Measurements from ENCODE around the gene RBL1.

GRCh38 chr20:37075932-37076685, 19.7 kb downstream of the RBL1 start:
- TF ChIP-seq, protein P1, sequence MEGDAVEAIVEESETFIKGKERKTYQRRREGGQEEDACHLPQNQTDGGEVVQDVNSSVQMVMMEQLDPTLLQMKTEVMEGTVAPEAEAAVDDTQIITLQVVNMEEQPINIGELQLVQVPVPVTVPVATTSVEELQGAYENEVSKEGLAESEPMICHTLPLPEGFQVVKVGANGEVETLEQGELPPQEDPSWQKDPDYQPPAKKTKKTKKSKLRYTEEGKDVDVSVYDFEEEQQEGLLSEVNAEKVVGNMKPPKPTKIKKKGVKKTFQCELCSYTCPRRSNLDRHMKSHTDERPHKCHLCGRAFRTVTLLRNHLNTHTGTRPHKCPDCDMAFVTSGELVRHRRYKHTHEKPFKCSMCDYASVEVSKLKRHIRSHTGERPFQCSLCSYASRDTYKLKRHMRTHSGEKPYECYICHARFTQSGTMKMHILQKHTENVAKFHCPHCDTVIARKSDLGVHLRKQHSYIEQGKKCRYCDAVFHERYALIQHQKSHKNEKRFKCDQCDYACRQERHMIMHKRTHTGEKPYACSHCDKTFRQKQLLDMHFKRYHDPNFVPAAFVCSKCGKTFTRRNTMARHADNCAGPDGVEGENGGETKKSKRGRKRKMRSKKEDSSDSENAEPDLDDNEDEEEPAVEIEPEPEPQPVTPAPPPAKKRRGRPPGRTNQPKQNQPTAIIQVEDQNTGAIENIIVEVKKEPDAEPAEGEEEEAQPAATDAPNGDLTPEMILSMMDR (conservative IDR thresholded peaks at IDR 0.05; ENCODE audit: low read length), result no peak
- TF ChIP-seq EZH2phosphoT487 (IDR thresholded peaks at IDR 0.05; ENCODE audit: borderline replicate concordance), result no peak

Measured in Loucy (cell line).